DMS53 (cell line): ENCODE data around the gene GZMB.
"Not testable (repeated sequence)": the region's sequence is repeated elsewhere in the genome, so short reads cannot be mapped to it uniquely, and the experiment has no call there.

Source experiments
- DNase-seq: peaks from one replicate; lab custom pipeline; 2025; lab: John Stamatoyannopoulos, UW

GZMB gene, protein sequence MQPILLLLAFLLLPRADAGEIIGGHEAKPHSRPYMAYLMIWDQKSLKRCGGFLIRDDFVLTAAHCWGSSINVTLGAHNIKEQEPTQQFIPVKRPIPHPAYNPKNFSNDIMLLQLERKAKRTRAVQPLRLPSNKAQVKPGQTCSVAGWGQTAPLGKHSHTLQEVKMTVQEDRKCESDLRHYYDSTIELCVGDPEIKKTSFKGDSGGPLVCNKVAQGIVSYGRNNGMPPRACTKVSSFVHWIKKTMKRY

DNA sequence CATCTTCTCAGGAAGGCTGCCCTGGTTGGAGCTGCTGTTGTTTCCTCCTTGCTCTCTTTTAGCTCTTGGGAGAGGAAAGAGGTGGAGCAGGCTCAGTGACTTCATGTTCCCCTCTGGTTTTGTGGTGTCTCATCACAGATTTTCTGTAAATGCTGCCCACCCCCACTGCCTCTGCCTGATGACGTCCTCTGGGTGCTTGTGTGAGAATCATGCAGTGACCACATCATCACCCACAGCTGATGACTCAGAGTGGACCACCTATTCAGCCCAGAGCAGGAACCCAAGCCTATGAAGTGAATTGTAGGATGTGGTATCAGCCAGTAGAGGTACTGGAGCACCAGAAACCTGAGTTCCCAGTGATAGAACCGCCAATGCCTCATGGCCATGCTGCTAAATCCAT is at the start of gene GZMB:
GZMB (minus strand) TSS at position 33 of the 400 bp plus-strand sequence; CDS start at position 3, 30 bp downstream.
- DNase-seq: no peak

DNA sequence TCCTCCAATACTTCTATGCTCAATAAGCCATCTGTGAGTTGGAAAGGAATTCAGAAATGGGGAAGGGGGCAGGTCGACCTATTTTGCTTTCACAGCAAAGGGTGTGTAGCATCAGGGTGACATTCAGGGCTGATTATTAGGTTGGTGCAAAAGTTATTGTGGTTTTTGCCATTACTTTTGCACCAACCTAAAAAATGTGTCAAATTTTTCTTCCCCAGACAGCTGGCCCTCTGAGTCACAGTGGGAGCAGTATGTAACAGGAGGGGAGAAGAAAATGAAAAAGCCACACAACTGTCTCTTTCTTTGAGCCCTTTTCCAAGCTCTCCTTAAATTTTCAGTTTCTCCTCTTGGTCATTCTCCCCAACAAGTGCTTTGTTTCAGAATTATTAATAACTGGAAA is 47.1 kb upstream of the GZMB start:
- no peak for DNase-seq

DNA sequence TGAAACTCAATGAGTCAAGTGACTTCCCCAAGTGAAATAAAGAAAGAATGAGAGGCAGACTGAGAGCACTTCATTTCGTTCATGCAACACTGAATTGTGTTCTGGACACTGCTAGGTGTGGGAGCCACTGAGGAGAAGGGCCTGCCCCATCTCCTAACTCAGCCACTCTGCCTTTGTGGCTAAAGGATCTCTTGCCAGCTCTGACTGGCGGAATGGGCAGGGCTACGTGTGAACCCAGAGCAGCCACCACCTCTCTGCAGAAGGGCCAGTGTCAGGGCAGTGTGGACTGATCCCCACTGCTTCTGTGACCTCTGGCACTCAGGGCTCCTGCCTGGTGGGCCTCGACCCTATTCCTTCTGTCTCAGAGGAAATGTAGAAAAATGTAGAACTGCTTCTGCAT is 46.5 kb upstream of the GZMB start:
- DNase-seq: no peak

DNA sequence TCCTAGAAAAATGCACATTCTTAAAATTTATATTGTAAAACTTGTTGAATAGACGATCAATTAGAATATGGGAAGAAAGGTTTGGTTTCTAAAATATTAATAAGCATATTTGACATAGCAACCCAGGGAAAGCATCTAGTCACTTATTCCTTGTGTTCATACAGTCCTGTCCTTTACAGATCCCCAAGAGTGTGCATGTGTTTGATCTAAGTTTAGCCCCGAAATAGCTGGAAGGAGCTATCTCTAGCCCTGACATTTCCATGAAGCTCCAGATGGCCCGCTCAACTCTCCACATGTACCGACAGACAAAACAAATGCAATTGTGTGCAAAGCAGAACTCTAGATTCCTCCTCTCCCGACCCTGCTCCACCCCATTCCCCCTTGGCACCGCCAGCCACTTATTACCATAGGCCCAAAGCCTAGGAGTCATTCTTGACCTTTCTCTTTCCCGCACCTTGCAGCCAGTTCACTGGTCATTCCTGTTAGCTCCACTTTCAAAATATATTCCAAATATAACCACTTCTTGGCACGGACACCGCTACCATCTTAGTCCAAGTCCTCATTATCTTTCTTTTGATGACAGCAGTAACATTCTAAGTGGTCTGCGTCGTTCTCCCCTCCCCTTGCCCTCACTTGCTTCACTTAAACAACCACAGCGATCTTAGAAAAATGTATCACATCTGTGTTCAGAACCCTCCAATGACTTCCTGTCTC is 45.4 kb upstream of the GZMB start:
- DNase-seq: no peak

DNA sequence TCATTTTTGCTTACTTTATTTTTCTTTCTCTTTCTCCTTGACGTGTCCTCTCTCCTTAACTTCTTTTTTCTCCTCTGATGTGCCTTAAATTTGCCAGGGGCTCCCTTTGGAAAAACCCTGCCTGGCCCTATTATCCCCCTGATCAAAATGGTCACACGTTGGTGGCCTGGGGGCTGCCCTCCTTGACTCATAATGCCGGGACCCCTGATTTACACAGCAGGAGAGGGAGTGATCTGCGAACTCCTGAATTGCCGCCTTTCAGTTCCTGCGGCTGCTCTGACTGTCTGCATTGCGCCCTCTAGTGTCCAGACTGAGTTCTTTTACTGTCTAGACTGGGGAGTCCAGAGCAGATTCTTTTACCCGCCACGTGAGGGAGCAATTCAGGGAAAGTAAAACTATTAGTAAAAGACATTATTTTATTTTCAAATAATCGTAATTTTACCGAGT is 44.8 kb upstream of the GZMB start:
- DNase-seq: peak; percentile 88

DNA sequence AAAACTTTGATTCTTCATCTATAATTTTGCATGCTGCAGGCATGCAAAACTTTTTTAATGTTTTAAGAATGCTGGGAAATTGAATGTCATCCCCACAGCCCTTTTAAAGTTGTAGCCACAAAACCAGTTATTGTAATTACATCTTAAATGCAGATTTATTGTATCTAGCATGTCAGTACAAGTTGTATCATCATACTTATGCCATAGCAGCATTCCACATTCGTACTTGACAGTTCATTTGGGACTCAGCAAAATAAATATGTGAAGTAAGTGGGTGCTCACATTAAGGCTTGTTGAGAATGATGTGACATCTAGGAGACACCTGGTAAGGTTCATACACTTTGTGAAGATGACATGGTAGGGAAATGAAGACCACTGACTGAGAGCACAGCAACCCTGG is 44.0 kb upstream of the GZMB start:
- DNase-seq: no peak

GRCh38 chr14:24674204-24674970 is 40.4 kb upstream of the GZMB start:
- peak; percentile 13 for DNase-seq

DNA sequence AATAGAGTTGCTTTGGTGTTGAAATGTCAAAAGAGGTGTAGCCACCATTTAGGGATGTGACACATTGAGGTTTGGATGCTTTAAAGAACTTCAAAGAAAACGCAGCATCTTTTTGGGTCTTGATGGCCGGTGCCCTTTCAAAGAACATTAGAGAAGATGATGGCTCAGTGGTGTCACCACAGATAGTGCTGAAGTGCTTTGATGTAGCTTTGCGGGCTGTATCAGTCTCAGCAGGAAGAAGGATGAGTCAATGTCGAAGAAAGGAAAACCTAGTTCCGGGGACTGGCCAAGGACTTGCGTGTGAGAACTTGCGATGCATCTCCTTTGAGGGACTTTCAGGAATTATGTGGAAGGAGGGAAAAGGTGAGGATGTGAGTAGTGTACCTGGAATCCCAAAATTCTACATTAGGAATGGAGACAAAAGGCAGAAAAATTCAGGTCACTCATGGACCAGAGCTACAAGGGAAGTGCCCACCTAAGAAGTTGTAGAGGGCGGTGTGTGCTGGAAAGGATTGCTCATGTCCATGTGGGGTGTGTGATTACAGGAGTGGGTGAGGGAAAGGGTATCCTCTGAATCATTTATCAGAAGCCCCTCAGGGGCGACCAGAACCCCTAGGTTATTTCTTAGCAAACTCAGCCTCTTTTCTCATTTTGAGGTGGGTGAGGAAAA is 39.7 kb upstream of the GZMB start:
- DNase-seq: no peak

GRCh38 chr14:24673059-24673458 is 39.1 kb upstream of the GZMB start:
- DNase-seq: no peak

DNA sequence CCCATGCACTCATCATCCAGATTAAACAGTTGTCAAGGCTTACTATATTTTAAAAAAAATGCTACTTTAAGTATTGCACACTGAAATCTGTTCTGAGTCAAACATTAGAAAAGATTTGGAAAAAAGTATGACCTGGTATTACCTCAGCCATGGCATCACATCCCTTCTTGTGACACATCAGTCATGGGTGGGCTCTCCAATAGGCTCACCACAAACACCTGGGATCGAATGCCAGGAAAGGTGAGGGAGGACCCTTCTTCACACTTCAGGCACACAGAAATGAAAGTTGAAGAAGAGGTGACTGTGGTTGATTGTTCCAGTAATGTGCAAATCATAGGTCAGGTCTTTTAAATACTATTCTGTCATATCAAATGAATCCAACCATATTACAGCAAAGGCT is 36.6 kb upstream of the GZMB start:
- DNase-seq: no peak

GRCh38 chr14:24669651-24670050 is 35.7 kb upstream of the GZMB start:
- no peak for DNase-seq

- DNase-seq: no peak
These were observed 31.5 kb upstream of the GZMB start for GRCh38 chr14:24665440-24665991.

GRCh38 chr14:24664366-24664765 is 30.4 kb upstream of the GZMB start:
- no peak for DNase-seq

DNA sequence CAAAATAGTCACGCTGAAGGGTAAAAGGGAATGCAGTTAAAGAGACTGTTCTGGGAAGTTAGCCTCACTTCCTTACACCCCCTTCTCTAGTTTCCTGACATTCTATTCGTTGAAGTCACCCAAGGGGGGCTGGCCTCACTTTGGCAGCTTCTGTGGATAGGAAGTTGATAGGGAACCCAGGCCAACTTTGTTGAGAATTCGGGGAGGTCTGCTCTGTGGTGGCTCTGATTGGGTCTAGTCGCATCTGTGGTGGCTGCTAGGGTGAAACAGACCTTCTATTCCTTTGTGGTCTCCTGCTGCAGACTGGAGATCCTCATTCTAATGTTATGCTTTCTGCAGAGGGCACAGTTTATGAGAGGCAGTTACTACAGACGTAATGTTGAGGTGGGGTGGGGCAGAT is 28.8 kb upstream of the GZMB start:
- no peak for DNase-seq

DNA sequence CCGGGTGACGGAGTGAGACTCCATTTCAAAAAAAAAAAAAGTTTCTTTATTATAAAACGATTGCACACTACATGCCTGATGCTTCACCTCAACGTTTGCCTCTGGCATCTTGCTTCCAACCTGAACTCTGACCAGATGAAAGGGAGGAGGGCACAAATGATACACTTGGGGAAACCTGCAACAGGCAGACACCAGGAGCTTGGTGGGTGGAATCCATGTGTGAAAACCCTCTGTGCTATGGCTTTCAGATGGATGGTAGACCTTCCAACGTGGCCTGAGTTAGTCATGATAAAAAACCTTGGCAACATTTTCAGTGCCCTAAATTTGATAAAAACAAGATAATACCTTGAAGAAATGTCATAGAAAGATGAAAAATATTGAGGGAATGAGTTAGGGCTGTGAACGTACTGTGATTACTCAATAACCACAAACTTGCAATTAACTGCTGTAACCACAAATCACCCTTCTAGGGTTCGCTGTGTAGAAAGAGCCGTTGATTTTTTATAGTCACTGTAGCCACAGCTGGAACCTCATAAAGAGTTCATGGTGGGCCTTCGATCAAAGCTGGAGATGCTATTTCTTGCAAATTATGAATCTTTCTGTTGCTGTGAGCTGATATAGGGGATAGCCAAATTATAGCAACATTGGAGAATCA is 26.1 kb upstream of the GZMB start:
- DNase-seq: no peak

DNA sequence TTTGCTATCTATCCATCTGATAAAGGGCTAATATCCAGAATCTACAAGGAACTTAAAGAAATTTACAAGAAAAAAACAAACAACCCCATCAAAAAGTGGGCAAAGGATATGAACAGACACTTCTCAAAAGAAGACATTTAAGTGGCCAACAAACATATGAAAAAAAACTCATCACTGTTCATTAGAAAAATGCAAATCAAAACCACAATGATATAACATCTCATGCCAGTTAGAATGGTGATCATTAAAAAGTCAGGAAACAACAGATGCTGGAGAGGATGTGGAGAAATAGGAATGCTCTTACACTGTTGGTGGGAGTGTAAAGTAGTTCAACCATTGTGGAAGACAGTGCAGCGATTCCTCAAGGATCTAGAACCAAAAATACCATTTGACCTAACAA is 14.4 kb upstream of the GZMB start:
- not testable (repeated sequence) for DNase-seq

DNA sequence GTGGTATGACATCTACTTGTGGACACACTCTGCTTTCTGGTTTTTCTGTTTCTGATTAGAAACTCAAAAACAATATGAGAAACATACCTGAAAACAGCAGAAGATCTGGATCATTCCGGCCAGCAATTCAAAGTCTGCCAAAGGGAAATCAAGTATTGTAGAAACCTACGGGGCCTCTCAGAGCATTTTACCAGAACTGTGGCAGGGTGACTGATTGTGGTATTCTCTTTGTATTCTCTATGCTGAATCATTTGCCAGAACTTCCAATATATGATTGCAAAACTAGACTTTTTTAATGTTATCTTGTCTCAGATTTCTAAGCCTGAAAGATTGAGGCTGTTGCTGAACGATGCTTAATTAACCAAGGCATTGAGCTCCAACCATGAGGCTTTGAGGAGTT is 5.9 kb upstream of the GZMB start:
- DNase-seq: no peak

DNA sequence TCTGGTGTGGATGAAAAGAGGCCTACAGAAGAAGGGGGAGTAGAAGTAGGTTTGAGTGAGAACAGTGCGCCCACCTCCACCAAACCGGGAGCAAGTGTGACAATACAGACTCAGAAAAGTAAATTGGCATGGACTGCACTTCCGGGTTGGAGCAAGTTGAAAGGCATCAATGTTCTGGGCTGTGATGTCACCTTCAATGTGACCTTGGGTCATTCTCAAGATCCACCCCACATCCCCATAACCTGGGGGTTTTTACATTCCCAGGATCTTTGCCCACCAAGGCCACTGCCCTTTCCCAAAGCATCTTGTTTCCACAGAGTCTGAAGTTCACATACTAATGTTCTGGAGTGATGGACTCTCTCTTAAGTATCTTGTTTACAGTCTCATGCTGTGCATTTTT is 5.3 kb upstream of the GZMB start:
- DNase-seq: no peak

DNA sequence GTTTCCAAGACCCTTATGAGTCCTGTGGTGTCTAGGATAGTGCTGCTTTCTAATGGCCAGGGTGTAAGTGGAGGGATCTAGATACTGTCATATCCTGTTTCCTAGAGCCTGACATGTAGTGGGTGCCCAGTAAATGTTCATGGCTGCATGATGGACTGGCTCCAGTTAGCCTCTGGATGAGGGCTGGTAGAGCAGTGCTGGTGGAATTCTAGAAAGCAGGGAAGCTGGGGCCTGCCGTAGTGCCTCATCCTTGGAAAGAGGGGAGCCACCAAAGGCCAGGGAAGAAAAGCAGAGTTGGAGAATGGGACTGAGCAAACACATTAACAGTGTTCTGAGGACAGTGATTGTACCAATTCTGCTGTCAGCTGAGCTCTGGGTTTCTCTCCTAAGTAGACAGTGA is 637 bp downstream of the GZMB start:
- DNase-seq: no peak

DNA sequence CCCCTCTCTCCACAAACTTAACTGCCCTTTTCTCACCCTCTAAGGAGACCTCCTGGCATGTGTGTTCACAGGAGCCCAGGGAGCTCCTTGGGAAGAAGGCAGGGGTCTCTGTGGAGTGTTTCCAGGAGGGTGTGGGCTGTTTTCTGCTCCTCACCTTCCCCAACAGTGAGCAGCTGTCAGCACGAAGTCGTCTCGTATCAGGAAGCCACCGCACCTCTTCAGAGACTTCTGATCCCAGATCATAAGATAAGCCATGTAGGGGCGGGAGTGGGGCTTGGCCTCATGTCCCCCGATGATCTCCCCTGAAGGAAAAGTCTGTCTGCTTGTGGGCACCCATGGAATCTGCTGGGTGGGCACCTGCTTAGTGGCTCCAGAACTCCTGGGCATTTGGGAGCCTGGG is 1.2 kb downstream of the GZMB start:
- no peak for DNase-seq

DNA sequence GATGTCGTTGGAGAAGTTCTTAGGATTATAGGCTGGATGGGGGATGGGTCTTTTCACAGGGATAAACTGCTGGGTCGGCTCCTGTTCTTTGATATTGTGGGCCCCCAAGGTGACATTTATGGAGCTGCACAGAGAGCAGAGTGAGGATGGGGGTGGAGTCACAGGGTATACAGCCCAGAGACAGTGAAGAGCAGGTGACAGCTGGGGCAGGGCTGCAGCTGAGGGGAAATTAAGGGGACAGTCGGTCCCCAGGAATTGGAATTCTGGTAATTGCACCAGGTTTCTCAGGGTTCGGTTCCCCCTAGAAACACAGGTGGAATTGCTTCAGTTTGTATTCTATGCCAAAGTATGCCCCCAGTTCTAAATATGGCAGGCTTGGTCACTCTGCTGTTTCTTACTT is 1.7 kb downstream of the GZMB start:
- DNase-seq: no peak
